Breast epithelium (tissue), 3 donors: ENCODE data around the gene TRIO.

Source experiments
- POLR2A ChIP-seq: fragments of 450-650 bp; IDR thresholded peaks from one replicate; pipeline ENCODE4 v1.6.1; 2016; ENCODE audit warnings: antibody characterized with exemption, mild to moderate bottlenecking, moderate library complexity
- TF ChIP-seq, protein P1 (sequence below), 3 donors: fragments of 450-650 bp; IDR thresholded peaks; one replicate each; pipeline ENCODE4 v1.5.1; 2016 to 2017; ENCODE audit warnings: antibody characterized with exemption in 3 of 3, mild to moderate bottlenecking in 3 of 3, moderate library complexity in 3 of 3

DNA sequence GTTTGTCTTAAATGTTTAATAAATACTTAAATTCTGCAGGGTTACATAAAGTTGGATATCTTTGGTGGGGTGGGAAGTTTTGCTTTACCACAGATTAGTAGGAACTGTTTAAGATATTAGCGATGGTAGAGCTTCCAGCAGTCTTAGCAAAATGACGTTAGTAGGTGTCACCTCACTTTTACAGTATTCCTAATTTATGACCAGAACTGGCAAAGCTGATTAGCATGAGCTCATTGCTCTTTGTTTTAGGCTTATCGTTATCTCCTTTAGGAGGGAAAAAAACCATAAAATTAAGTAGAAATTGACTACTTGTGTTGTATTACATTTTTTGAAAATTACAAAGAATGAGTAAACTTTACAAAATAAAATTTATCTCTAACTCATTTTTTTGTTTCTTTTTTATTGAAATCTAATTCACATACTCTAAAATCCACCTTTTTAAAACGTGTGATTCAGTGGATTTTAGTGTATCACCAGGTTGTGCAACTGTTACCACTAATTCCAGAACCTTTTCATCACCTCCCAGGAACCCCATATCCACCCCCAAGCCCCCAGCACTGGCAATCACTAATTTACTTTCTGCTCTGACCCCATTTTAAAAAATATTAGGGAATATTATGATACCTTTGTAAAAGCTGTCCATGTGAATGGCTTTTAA, 129.5 kb downstream of the TRIO start:
- no peak for TF ChIP-seq POLR2A
- TF ChIP-seq, protein P1, sequence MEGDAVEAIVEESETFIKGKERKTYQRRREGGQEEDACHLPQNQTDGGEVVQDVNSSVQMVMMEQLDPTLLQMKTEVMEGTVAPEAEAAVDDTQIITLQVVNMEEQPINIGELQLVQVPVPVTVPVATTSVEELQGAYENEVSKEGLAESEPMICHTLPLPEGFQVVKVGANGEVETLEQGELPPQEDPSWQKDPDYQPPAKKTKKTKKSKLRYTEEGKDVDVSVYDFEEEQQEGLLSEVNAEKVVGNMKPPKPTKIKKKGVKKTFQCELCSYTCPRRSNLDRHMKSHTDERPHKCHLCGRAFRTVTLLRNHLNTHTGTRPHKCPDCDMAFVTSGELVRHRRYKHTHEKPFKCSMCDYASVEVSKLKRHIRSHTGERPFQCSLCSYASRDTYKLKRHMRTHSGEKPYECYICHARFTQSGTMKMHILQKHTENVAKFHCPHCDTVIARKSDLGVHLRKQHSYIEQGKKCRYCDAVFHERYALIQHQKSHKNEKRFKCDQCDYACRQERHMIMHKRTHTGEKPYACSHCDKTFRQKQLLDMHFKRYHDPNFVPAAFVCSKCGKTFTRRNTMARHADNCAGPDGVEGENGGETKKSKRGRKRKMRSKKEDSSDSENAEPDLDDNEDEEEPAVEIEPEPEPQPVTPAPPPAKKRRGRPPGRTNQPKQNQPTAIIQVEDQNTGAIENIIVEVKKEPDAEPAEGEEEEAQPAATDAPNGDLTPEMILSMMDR (IDR thresholded peaks at IDR 0.05) = no peak
